Gastroesophageal sphincter (tissue), 3 donors: Measurements from ENCODE around the gene ZSWIM1.

ENCODE experiments used
- CTCF ChIP-seq, 4 experiments: fragments of 200-600 bp in 2 of 4; fragments of 450-650 bp in 2 of 4; sonication (generic) in 1 of 4; IDR thresholded peaks; one replicate each; pipeline ENCODE4 v1.5.1; 2017 to 2019; ENCODE audit warnings: antibody characterized with exemption in 4 of 4, mild to moderate bottlenecking in 2 of 4, moderate library complexity in 2 of 4
- POLR2A ChIP-seq, 2 donors: fragments of 450-650 bp; IDR thresholded peaks; one replicate each; pipeline ENCODE4 v1.6.1; 2017; ENCODE audit warnings: antibody characterized with exemption in 2 of 2, mild to moderate bottlenecking in 2 of 2, moderate library complexity in 1 of 2

DNA sequence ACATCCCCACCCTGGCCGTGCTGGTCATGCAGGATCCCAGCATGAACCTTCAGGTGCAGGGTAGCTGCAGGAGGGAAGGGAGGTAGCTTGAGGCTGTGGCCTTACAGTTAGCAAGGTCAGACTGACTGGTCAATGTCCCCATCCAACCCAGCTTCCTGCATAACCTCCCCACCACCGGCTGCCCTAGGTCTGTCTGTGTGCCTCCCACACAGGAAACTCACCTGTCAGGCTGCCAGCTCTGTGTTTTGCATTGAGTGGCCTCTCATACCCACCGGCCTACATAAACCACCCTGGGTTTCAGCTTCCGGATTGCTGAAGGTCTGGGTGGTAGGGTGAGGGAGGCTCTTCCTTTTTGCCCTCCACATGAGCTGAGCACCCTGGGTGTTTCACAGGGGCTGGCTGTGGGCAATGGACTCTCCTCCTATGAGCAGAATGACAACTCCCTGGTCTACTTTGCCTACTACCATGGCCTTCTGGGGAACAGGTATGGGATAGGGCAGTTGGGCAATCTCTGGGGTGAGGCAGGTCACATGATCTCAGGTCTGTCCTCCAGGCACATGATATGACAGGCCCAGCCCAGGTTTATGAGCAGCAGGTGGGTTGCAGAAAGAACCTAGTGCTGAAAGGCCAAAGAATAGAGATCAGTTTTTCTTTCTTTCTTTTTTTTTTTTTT, 11.9 kb downstream of the ZSWIM1 start:
- TF ChIP-seq POLR2A (IDR thresholded peaks at IDR 0.05) (no peak), CTCF (IDR thresholded peaks at IDR 0.05) (no peak)
